PFSK-1 (cell line): Measurements from ENCODE around the gene GNAS-AS1.

Experiments
- FOXP2 ChIP-seq: optimal IDR thresholded peaks from 2 replicates; pipeline ENCODE3; 2011; ENCODE audit warnings: borderline replicate concordance, control low read depth, inconsistent platforms; ENCODE audit not compliant: insufficient read depth; ENCODE audit errors: extremely low read length, extremely low read depth
- POLR2AphosphoS5 ChIP-seq: IDR thresholded peaks from 2 replicates; pipeline ENCODE4 v1.6.1; 2012; ENCODE audit warnings: low read depth, mild to moderate bottlenecking, control low read depth, low read length, moderate library complexity
- SIN3A ChIP-seq: IDR thresholded peaks from 2 replicates; pipeline ENCODE4 v1.6.1; 2012; ENCODE audit warnings: mild to moderate bottlenecking, low read length, moderate library complexity, borderline replicate concordance; ENCODE audit not compliant: insufficient read depth
- TAF1 ChIP-seq: IDR thresholded peaks from 2 replicates; pipeline ENCODE4 v1.6.1; 2012; ENCODE audit warnings: low read length, control low read depth, borderline replicate concordance; ENCODE audit not compliant: insufficient read depth
- TF ChIP-seq, protein P1 (sequence below), 2 experiments: IDR thresholded peaks; 2 replicates each; pipeline versions ENCODE4 v1.6.1 to v1.8.0; 2011 to 2012; ENCODE audit warnings: low read depth in 2 of 2, low read length in 2 of 2, control low read depth in 1 of 2, inconsistent platforms in 1 of 2, mild to moderate bottlenecking in 1 of 2, moderate library complexity in 1 of 2; ENCODE audit not compliant: insufficient read depth in 1 of 2

DNA sequence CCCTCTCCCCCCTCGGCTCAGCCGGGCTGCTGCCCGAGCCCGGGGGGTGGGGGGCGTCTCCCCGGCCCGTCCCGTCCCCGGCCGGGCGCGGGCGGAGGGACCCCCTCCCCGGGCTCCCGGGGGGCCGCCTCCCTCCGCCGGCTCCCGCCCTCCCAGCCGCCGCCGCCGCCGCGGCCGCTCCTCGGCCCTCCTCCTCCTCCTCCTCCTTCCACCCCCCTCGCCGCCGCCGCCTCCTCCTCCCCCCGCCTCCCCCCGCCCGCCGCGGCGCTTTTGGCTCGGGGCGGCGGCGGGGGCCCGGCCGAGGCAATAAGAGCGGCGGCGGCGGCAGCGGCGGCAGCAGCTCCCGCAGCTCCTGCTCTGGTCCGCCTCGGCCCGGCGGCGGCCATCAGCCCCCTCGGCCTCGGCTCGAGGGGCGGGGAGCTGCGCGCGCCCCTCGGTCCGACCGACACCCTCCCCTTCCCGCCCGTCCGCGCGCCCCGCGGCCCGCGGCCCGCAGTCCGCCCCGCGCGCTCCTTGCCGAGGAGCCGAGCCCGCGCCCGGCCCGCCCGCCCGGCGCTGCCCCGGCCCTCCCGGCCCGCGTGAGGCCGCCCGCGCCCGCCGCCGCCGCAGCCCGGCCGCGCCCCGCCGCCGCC is 40.5 kb upstream of the GNAS-AS1 start:
- TF ChIP-seq POLR2AphosphoS5 (no peak), TAF1 (0 out of 2 replicates have a peak, but pooled peaks have one; percentile 46), SIN3A (no peak), FOXP2 (peak; percentile 46)
- TF ChIP-seq, protein P1, sequence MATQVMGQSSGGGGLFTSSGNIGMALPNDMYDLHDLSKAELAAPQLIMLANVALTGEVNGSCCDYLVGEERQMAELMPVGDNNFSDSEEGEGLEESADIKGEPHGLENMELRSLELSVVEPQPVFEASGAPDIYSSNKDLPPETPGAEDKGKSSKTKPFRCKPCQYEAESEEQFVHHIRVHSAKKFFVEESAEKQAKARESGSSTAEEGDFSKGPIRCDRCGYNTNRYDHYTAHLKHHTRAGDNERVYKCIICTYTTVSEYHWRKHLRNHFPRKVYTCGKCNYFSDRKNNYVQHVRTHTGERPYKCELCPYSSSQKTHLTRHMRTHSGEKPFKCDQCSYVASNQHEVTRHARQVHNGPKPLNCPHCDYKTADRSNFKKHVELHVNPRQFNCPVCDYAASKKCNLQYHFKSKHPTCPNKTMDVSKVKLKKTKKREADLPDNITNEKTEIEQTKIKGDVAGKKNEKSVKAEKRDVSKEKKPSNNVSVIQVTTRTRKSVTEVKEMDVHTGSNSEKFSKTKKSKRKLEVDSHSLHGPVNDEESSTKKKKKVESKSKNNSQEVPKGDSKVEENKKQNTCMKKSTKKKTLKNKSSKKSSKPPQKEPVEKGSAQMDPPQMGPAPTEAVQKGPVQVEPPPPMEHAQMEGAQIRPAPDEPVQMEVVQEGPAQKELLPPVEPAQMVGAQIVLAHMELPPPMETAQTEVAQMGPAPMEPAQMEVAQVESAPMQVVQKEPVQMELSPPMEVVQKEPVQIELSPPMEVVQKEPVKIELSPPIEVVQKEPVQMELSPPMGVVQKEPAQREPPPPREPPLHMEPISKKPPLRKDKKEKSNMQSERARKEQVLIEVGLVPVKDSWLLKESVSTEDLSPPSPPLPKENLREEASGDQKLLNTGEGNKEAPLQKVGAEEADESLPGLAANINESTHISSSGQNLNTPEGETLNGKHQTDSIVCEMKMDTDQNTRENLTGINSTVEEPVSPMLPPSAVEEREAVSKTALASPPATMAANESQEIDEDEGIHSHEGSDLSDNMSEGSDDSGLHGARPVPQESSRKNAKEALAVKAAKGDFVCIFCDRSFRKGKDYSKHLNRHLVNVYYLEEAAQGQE (IDR thresholded peaks at IDR 0.05; ENCODE audit: insufficient read depth in 1 of 2, low read depth in 2 of 2, low read length in 2 of 2) = no peak
